CD4-positive, CD25-positive, alpha-beta regulatory T cell (primary cell): ENCODE measurements around the gene PPIB. TPM values are rescaled to one million over a fixed set of nuclear protein-coding genes. Genes with fewer than 3 reads are reported as not detected.
A peak's percentile ranks its signal among the peaks of the same experiment; 100 is the strongest.

Experiments used
- ATAC-seq, 2 donors: fragments of 150-1000 bp; cut with Tn5 transposase; one replicate each; pipeline ENCODE4 v1.10.0; 2021; ENCODE audit warnings: low read depth in 2 of 2, moderate number of reproducible peaks in 2 of 2, moderate library complexity in 1 of 2
- DNase-seq, 3 donors: peaks; one replicate each; pipeline versions ENCODE4 v3.0.0 to v3.0.0-alpha.2; 2012 to 2022; ENCODE audit warnings: mixed read lengths in 1 of 3
- H3K27ac ChIP-seq: one replicate; pipeline ENCODE4 v1.7.0; 2013; ENCODE audit warnings: mild to moderate bottlenecking, low read length; ENCODE audit not compliant: insufficient read depth, poor library complexity, severe bottlenecking
- H3K27me3 ChIP-seq: one replicate; pipeline ENCODE4 v1.7.0; 2013; ENCODE audit warnings: low read length; ENCODE audit not compliant: control insufficient read depth, insufficient read depth
- H3K36me3 ChIP-seq: one replicate; pipeline ENCODE4 v1.7.0; 2013; ENCODE audit warnings: mild to moderate bottlenecking, low read length, moderate library complexity; ENCODE audit not compliant: control insufficient read depth, insufficient read depth
- H3K4me1 ChIP-seq: 2 replicates; pipeline ENCODE4 v1.7.0; 2013; ENCODE audit warnings: mild to moderate bottlenecking, low read length; ENCODE audit not compliant: insufficient read depth, control insufficient read depth, poor library complexity, severe bottlenecking
- H3K4me3 ChIP-seq: one replicate; pipeline ENCODE4 v1.7.0; 2013; ENCODE audit warnings: low read depth, mild to moderate bottlenecking, low read length, moderate library complexity
- H3K9me3 ChIP-seq, 2 experiments: 1 replicate in 1 of 2; 2 replicates in 1 of 2; pipeline ENCODE4 v1.7.0; 2013; ENCODE audit warnings: low read length in 2 of 2, mild to moderate bottlenecking in 1 of 2, moderate library complexity in 1 of 2; ENCODE audit not compliant: control insufficient read depth in 2 of 2
- H3K27ac Mint-ChIP-seq, 3 donors: one replicate each; pipeline ENCODE4 v1.8.0; 2020 to 2022; ENCODE audit warnings: mild to moderate bottlenecking in 3 of 3, mixed read lengths in 3 of 3, moderate library complexity in 2 of 3
- H3K27me3 Mint-ChIP-seq: one replicate; pipeline ENCODE4 v1.8.0; 2022; ENCODE audit warnings: mild to moderate bottlenecking, mixed read lengths
- H3K36me3 Mint-ChIP-seq: one replicate; pipeline ENCODE4 v1.8.0; 2020; ENCODE audit warnings: mixed read lengths
- H3K4me1 Mint-ChIP-seq, 4 donors: one replicate each; pipeline ENCODE4 v1.8.0; 2020 to 2022; ENCODE audit warnings: mixed read lengths in 4 of 4, mild to moderate bottlenecking in 1 of 4
- H3K4me3 Mint-ChIP-seq, 4 donors: one replicate each; pipeline ENCODE4 v1.8.0; 2020 to 2022; ENCODE audit warnings: mild to moderate bottlenecking in 4 of 4, mixed read lengths in 4 of 4, moderate library complexity in 3 of 4
- H3K9me3 Mint-ChIP-seq, 7 donors: one replicate each; pipeline ENCODE4 v1.8.0; 2020 to 2022; ENCODE audit warnings: mixed read lengths in 7 of 7, mild to moderate bottlenecking in 3 of 7, moderate library complexity in 2 of 7
- polyA plus RNA-seq, 4 donors: library from polyadenylated mRNA; unstranded; fragments of 300-500 nt; fragmentation: Illumina TruSeq; gene quantifications; one replicate each; pipeline ENCODE4 v1.2.3, GENCODE V29; 2021
- total RNA-seq: library from RNA; stranded (reverse); gene quantifications from one replicate; pipeline ENCODE4 v1.2.3, GENCODE V29; 2022

The PPIB gene
- total and polyA plus RNA-seq, 5 donors from 2014 or later, result 171 to 624 (median 558) TPM

GRCh38 chr15:64148581-64148980, 14.2 kb downstream of the PPIB start:
- Mint-ChIP-seq H3K4me3 (peak overlapping the region in 1 of 4 donors; percentile 52), H3K36me3 (peaks cover 9% of the 10 kb centered on the region), H3K27me3 (peaks cover 23% of the 10 kb centered on the region), H3K9me3 (peaks cover 0 to 2% (median 0%) of the 10 kb centered on the region in 7 donors), H3K4me1 (peaks cover 4 to 34% (median 18%) of the 10 kb centered on the region in 4 donors), H3K27ac (no peak overlapping the region)
- no peak for DNase-seq
- peaks cover 5% of the 10 kb centered on the region for H3K27me3 ChIP-seq
- H3K27ac ChIP-seq, result no peak overlapping the region
- H3K9me3 ChIP-seq, result no peaks in the 10 kb centered on the region
- no peak for ATAC-seq
- peaks cover 27% of the 10 kb centered on the region for H3K4me1 ChIP-seq
- H3K36me3 ChIP-seq, result peaks cover 16% of the 10 kb centered on the region
- no peak overlapping the region for H3K4me3 ChIP-seq

GRCh38 chr15:64148168-64148567, 14.7 kb downstream of the PPIB start:
- H3K36me3 ChIP-seq, result peaks cover 20% of the 10 kb centered on the region
- no peaks in the 10 kb centered on the region for H3K9me3 ChIP-seq
- no peak overlapping the region for H3K27ac Mint-ChIP-seq
- peaks cover 5% of the 10 kb centered on the region for H3K27me3 ChIP-seq
- H3K27ac ChIP-seq, result no peak overlapping the region
- ATAC-seq, result no peak
- H3K9me3 Mint-ChIP-seq, result peaks cover 0 to 2% (median 0%) of the 10 kb centered on the region in 7 donors
- H3K27me3 Mint-ChIP-seq, result peaks cover 19% of the 10 kb centered on the region
- no peak overlapping the region for H3K4me3 Mint-ChIP-seq
- peaks cover 23% of the 10 kb centered on the region for H3K4me1 ChIP-seq
- H3K4me3 ChIP-seq, result no peak overlapping the region
- peaks cover 4 to 30% (median 15%) of the 10 kb centered on the region in 4 donors for H3K4me1 Mint-ChIP-seq
- H3K36me3 Mint-ChIP-seq, result peaks cover 11% of the 10 kb centered on the region
- no peak for DNase-seq

- H3K4me1 Mint-ChIP-seq, result peaks cover 4 to 21% (median 14%) of the 10 kb centered on the region in 4 donors
- H3K9me3 ChIP-seq, result no peaks in the 10 kb centered on the region
- H3K36me3 Mint-ChIP-seq, result peaks cover 17% of the 10 kb centered on the region
- H3K4me3 Mint-ChIP-seq, result no peak overlapping the region
- peaks cover 21% of the 10 kb centered on the region for H3K36me3 ChIP-seq
- DNase-seq (no peak), ATAC-seq (no peak)
- H3K4me1 ChIP-seq, result peaks cover 12% of the 10 kb centered on the region
- peaks cover 19% of the 10 kb centered on the region for H3K27me3 Mint-ChIP-seq
- peak overlapping the region in 1 of 3 donors; percentile 42 for H3K27ac Mint-ChIP-seq
- H3K9me3 Mint-ChIP-seq, result peaks cover 0 to 2% (median 0%) of the 10 kb centered on the region in 7 donors
- no peak overlapping the region for H3K27ac ChIP-seq
- H3K27me3 ChIP-seq, result no peaks in the 10 kb centered on the region
- no peak overlapping the region for H3K4me3 ChIP-seq
Measured at GRCh38 chr15:64146885-64147681, 15.7 kb downstream of the PPIB start.

- Histone ChIP-seq H3K27me3 (no peaks in the 10 kb centered on the region), H3K27ac (no peak overlapping the region), H3K4me3 (no peak overlapping the region), H3K36me3 (peaks cover 25% of the 10 kb centered on the region), H3K9me3 (no peaks in the 10 kb centered on the region), H3K4me1 (peaks cover 6% of the 10 kb centered on the region)
- Mint-ChIP-seq H3K4me3 (no peak overlapping the region), H3K36me3 (peaks cover 18% of the 10 kb centered on the region), H3K27ac (peak overlapping the region in 1 of 3 donors; percentile 42), H3K4me1 (peaks cover 4 to 21% (median 14%) of the 10 kb centered on the region in 4 donors), H3K27me3 (peaks cover 20% of the 10 kb centered on the region), H3K9me3 (peaks cover 0 to 2% (median 0%) of the 10 kb centered on the region in 7 donors)
- DNase-seq, result no peak
- ATAC-seq, result no peak
Measured at GRCh38 chr15:64146520-64146884, 16.3 kb downstream of the PPIB start.

- no peak overlapping the region for H3K27ac ChIP-seq
- H3K27ac Mint-ChIP-seq, result no peak overlapping the region
- no peaks in the 10 kb centered on the region for H3K9me3 ChIP-seq
- H3K36me3 ChIP-seq, result peaks cover 29% of the 10 kb centered on the region
- H3K9me3 Mint-ChIP-seq, result peaks cover 0 to 2% (median 0%) of the 10 kb centered on the region in 7 donors
- H3K4me1 Mint-ChIP-seq, result peaks cover 4 to 20% (median 14%) of the 10 kb centered on the region in 4 donors
- peaks cover 23% of the 10 kb centered on the region for H3K27me3 Mint-ChIP-seq
- no peak overlapping the region for H3K4me3 Mint-ChIP-seq
- peaks cover 1% of the 10 kb centered on the region for H3K4me1 ChIP-seq
- H3K27me3 ChIP-seq, result no peaks in the 10 kb centered on the region
- no peak for ATAC-seq
- H3K36me3 Mint-ChIP-seq, result peaks cover 20% of the 10 kb centered on the region
- no peak overlapping the region for H3K4me3 ChIP-seq
- no peak for DNase-seq
Measured at GRCh38 chr15:64146041-64146440, 16.8 kb downstream of the PPIB start.

- no peak for DNase-seq
- Histone ChIP-seq H3K4me3 (no peak overlapping the region), H3K27ac (no peak overlapping the region), H3K36me3 (peaks cover 32% of the 10 kb centered on the region), H3K9me3 (no peaks in the 10 kb centered on the region), H3K4me1 (no peaks in the 10 kb centered on the region), H3K27me3 (no peaks in the 10 kb centered on the region)
- Mint-ChIP-seq H3K4me3 (no peak overlapping the region), H3K36me3 (peaks cover 25% of the 10 kb centered on the region), H3K9me3 (peaks cover 0 to 1% (median 0%) of the 10 kb centered on the region in 7 donors), H3K27ac (no peak overlapping the region), H3K27me3 (peaks cover 10% of the 10 kb centered on the region), H3K4me1 (peaks cover 3 to 10% (median 8%) of the 10 kb centered on the region in 4 donors)
- ATAC-seq, result no peak
Measured at GRCh38 chr15:64144565-64145281, 18.1 kb downstream of the PPIB start.

- peaks cover 32% of the 10 kb centered on the region for H3K36me3 ChIP-seq
- no peak overlapping the region for H3K4me3 ChIP-seq
- no peaks in the 10 kb centered on the region for H3K9me3 Mint-ChIP-seq
- H3K27ac Mint-ChIP-seq, result no peak overlapping the region
- no peaks in the 10 kb centered on the region for H3K4me1 ChIP-seq
- H3K4me3 Mint-ChIP-seq, result no peak overlapping the region
- H3K4me1 Mint-ChIP-seq, result peaks cover 0 to 5% (median 3%) of the 10 kb centered on the region in 4 donors
- ATAC-seq (no peak), DNase-seq (no peak)
- peaks cover 5% of the 10 kb centered on the region for H3K27me3 Mint-ChIP-seq
- H3K27ac ChIP-seq, result no peak overlapping the region
- no peaks in the 10 kb centered on the region for H3K27me3 ChIP-seq
- peaks cover 25% of the 10 kb centered on the region for H3K36me3 Mint-ChIP-seq
- no peaks in the 10 kb centered on the region for H3K9me3 ChIP-seq
Measured at GRCh38 chr15:64144192-64144564, 18.6 kb downstream of the PPIB start.
